Measurements from ENCODE around the gene KRTAP19-8. TPM values are rescaled to one million over a fixed set of nuclear protein-coding genes. Genes with fewer than 3 reads are reported as not detected.
A peak's percentile ranks its signal among the peaks of the same experiment; 100 is the strongest.

Gene KRTAP19-8
- polyA plus RNA-seq, 6 donors from 2014 or later, result not detected

GRCh38 chr21:30996728-30997127 lies 41.5 kb downstream of the KRTAP19-8 start:
- ATAC-seq (ENCODE audit: low read depth in 2 of 2) (no peak), DNase-seq (no peak)
- no peaks in the 10 kb centered on the region for H3K36me3 Mint-ChIP-seq
- no peaks in the 10 kb centered on the region for H3K4me1 Mint-ChIP-seq
- peak overlapping the region in 1 of 6 donors; percentile 29 for H3K27ac Mint-ChIP-seq
- H3K9me3 Mint-ChIP-seq, result peaks cover 0 to 1% (median 0%) of the 10 kb centered on the region in 7 donors
- H3K4me3 Mint-ChIP-seq, result no peak overlapping the region
- peaks cover 11 to 21% (median 11%) of the 10 kb centered on the region in 3 donors for H3K27me3 Mint-ChIP-seq

GRCh38 chr21:30994932-30995331 lies 43.3 kb downstream of the KRTAP19-8 start:
- ATAC-seq (ENCODE audit: low read depth in 2 of 2), result no peak
- Mint-ChIP-seq H3K27me3 (peaks cover 11 to 16% (median 11%) of the 10 kb centered on the region in 3 donors), H3K4me1 (no peaks in the 10 kb centered on the region), H3K4me3 (no peak overlapping the region), H3K36me3 (no peaks in the 10 kb centered on the region), H3K9me3 (peaks cover 0 to 1% (median 0%) of the 10 kb centered on the region in 7 donors), H3K27ac (no peak overlapping the region)
- no peak for DNase-seq

DNA sequence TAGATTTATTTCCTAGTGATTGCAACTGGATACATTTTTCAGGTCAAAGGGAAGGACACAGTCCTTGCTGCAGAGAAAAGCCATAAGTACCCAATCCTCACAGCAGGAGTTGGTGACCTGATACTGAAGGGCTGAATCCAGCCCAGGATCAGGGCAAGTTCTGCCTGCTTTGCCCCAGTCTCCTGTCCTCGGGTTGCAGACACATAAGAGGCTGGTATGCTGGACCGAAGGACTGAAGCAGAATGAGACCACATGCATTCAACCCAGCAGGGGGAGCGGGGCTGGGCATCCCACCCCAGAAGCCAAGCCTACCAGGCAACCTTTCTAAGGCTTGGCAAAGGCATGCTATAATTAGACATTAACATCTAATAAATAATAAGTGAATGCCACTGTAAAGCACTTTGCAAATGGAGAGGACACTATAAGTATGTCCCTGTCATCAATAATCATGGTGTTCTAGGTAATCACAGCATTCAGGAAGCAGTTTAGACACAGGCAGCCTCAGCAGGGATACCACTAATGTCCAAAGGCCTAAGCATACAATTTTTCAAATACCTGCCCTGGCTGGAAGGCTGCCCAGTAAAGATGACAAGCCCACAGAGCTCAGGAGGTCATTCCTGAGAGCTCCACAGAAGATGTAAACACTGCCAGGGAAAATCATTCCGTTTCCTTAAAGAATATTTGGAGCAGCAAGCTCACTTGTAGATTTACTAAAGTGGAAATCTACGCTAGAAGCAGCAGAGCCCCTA lies 47.6 kb downstream of the KRTAP19-8 start:
- ATAC-seq (ENCODE audit: low read depth in 2 of 2) (no peak), DNase-seq (no peak)
- Mint-ChIP-seq H3K36me3 (no peaks in the 10 kb centered on the region), H3K27me3 (peaks cover 7 to 11% (median 11%) of the 10 kb centered on the region in 3 donors), H3K4me1 (no peaks in the 10 kb centered on the region), H3K9me3 (no peaks in the 10 kb centered on the region), H3K27ac (no peak overlapping the region), H3K4me3 (peak overlapping the region in 1 of 8 donors; percentile 4)

- H3K27me3 Mint-ChIP-seq, result peaks cover 0 to 6% (median 0%) of the 10 kb centered on the region in 3 donors
- H3K27ac Mint-ChIP-seq, result no peak overlapping the region
- H3K36me3 Mint-ChIP-seq, result no peaks in the 10 kb centered on the region
- ATAC-seq (ENCODE audit: low read depth in 2 of 2) (no peak), DNase-seq (no peak)
- no peaks in the 10 kb centered on the region for H3K4me1 Mint-ChIP-seq
- peaks cover 0 to 2% (median 0%) of the 10 kb centered on the region in 7 donors for H3K9me3 Mint-ChIP-seq
- H3K4me3 Mint-ChIP-seq, result no peak overlapping the region
Measured at GRCh38 chr21:30988706-30989105, 49.6 kb downstream of the KRTAP19-8 start.

Other genes starting within 250 kb of the KRTAP19-8 start
- gene KRTAP8-1, start 225.2 kb downstream of the KRTAP19-8 start, polyA plus RNA-seq (ENCODE audit: low read depth in 6 of 6), result not detected
- gene KRTAP7-1, start 208.7 kb downstream of the KRTAP19-8 start, polyA plus RNA-seq (ENCODE audit: low read depth in 6 of 6), result not detected
- gene KRTAP11-1, start 156.9 kb downstream of the KRTAP19-8 start, polyA plus RNA-seq (ENCODE audit: low read depth in 6 of 6), result not detected